Colonic mucosa (tissue), 4 donors: ENCODE measurements around the gene TMX4. TPM values are rescaled to one million over a fixed set of nuclear protein-coding genes. Genes with fewer than 3 reads are reported as not detected.

Source experiments
- DNase-seq: peaks from one replicate; pipeline ENCODE4 v3.0.0-alpha.2; 2020
- H3K27ac ChIP-seq: fragments of 200-600 bp; one replicate; pipeline ENCODE4 v1.8.0; 2021
- H3K27me3 ChIP-seq: fragments of 200-600 bp; one replicate; pipeline ENCODE4 v1.8.0; 2021
- H3K36me3 ChIP-seq: fragments of 200-600 bp; one replicate; pipeline ENCODE4 v1.8.0; 2021
- H3K4me1 ChIP-seq: fragments of 200-600 bp; one replicate; pipeline ENCODE4 v1.8.0; 2021; ENCODE audit warnings: mild to moderate bottlenecking
- H3K4me3 ChIP-seq: fragments of 200-600 bp; one replicate; pipeline ENCODE4 v1.8.0; 2021
- H3K9ac ChIP-seq, 2 donors: one replicate each; pipeline ENCODE4 v1.7.0; 2013; ENCODE audit warnings: control low read depth in 2 of 2, low read depth in 2 of 2, low read length in 2 of 2
- H3K9me3 ChIP-seq: fragments of 200-600 bp; one replicate; pipeline ENCODE4 v1.8.0; 2021
- intact Hi-C: fragments of 100-400 bp; cut with DNase I; formaldehyde crosslinking; loops from one replicate; pipeline ENCODE4 v1.14.1; 2022
- total RNA-seq, 2 donors: library from RNA; stranded (reverse); fragmentation: NEBNext Ultra II Directional in 1 of 2; extraction: Animal tissue kit (Norgen Biotek cat#: 25700) in 1 of 2; gene quantifications; one replicate each; pipeline ENCODE4 v1.2.1, GENCODE V29; 2021
- TF ChIP-seq, protein P1 (sequence below): fragments of 200-600 bp; IDR thresholded peaks from one replicate; pipeline ENCODE4 v1.8.0; 2022; ENCODE audit warnings: antibody characterized with exemption, mild to moderate bottlenecking
- donor health status: healthy.
- donor health status: DM: no; HTN: no; CAD: no.
- donor health status: DM: no; HTN: no; CAD: no.

Gene TMX4
- total RNA-seq, 2 donors from 2014 or later: 26.5 to 28.0 TPM

DNA sequence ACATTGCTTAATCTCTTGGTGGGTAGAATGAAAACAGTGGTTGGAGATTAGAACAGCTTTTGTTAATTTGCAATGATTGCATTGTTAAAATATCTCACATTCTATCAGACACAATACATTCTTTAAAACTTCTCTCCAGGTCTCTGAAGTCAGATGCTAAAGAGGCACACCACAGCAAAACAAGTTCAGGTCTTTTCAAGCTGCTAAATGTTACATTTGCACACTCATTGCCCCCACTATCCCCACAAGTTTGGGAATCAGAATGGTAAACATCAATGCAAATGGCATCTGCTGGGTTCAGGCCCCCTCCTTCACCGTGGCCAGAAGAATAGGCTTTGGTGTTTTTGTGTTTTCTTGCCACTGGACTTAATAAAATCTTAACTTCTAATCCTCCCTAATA is 69.2 kb downstream of the TMX4 start:
- no peaks in the 10 kb centered on the region for H3K27me3 ChIP-seq
- no peaks in the 10 kb centered on the region for H3K36me3 ChIP-seq
- DNase-seq: no peak
- intact Hi-C loops: no loop called here
- H3K9me3 ChIP-seq: peaks cover 5% of the 10 kb centered on the region
- H3K4me3 ChIP-seq: no peak overlapping the region
- TF ChIP-seq, protein P1, sequence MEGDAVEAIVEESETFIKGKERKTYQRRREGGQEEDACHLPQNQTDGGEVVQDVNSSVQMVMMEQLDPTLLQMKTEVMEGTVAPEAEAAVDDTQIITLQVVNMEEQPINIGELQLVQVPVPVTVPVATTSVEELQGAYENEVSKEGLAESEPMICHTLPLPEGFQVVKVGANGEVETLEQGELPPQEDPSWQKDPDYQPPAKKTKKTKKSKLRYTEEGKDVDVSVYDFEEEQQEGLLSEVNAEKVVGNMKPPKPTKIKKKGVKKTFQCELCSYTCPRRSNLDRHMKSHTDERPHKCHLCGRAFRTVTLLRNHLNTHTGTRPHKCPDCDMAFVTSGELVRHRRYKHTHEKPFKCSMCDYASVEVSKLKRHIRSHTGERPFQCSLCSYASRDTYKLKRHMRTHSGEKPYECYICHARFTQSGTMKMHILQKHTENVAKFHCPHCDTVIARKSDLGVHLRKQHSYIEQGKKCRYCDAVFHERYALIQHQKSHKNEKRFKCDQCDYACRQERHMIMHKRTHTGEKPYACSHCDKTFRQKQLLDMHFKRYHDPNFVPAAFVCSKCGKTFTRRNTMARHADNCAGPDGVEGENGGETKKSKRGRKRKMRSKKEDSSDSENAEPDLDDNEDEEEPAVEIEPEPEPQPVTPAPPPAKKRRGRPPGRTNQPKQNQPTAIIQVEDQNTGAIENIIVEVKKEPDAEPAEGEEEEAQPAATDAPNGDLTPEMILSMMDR: no peak
- H3K9ac ChIP-seq: no peak overlapping the region
- H3K27ac ChIP-seq: no peak overlapping the region
- H3K4me1 ChIP-seq: no peaks in the 10 kb centered on the region

DNA sequence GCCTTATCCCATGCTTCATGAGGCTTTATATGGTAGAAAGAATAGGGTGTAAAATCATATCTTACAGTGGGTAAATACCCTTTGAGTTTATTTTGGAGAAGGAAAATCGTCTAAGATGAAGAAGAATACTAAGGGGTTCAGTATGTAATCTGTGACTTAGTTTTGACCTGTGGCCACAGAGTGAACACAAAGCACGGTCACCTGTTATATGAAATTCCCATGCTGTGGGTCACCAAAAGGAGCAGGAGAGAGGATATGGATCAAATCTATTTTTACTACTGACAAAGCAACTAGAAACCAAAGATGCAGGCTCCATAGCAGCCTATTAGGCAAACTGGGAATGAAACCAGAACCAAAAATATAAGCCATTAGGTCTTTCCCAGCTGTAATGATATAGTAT is 75.7 kb downstream of the TMX4 start:
- Histone ChIP-seq H3K9ac (no peak overlapping the region), H3K4me1 (no peaks in the 10 kb centered on the region), H3K27ac (no peak overlapping the region), H3K4me3 (no peak overlapping the region), H3K27me3 (no peaks in the 10 kb centered on the region), H3K36me3 (no peaks in the 10 kb centered on the region), H3K9me3 (peaks cover 5% of the 10 kb centered on the region)
- intact Hi-C loops: no loop called here
- DNase-seq: no peak
- TF ChIP-seq, protein P1: no peak

DNA sequence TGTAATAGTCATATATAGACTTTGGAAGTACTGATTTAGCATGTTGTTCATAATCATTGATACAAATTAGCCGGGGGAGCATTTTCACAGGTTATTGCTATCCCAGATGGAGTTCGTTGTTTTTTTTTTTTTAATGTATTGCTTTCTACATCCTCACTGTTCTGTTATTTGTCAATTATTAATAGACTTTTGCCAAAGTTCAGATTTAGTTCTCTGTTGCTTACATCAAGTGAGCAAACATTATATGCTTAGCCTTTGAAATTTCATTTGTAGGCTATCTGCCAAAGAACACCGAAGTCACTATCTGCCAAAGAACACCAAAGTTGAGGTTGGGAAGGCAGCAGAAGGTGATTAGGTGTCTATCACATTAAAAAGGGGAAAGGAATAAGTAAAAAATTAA is 79.2 kb downstream of the TMX4 start, which contains the start of gene HAO1:
Gene HAO1 (minus strand): TSS at position 118 of the 400 bp plus-strand sequence. CDS start 36 bp downstream, at position 82.
- Histone ChIP-seq H3K4me1 (no peaks in the 10 kb centered on the region), H3K36me3 (no peaks in the 10 kb centered on the region), H3K9ac (no peak within 1 kb of the TSS), H3K4me3 (no peak within 1 kb of the TSS), H3K27me3 (no peaks in the 10 kb centered on the region), H3K9me3 (no peaks in the 10 kb centered on the region), H3K27ac (no peak within 1 kb of the TSS)
- TF ChIP-seq, protein P1: no peak
- intact Hi-C loops: no loop called here
- no peak for DNase-seq

DNA sequence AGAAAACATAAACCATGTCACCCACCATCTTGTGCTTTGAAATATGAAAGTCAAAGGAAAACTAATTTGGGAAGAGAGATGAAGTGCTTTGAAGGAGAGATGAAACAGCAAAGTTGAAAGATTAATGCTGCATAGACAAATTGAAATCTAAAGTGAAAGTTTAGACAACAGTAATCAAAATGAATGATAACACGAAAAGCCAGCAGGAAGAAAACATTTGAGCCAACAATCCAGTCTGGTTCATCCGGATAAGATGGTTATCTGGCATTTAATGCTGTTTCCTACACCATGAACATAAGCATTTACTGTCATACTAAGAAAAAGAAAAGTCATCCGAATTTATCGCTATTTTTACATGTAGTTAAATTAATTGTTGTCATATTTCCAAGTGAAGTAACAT is 79.9 kb downstream of the TMX4 start:
- DNase-seq: no peak
- Histone ChIP-seq H3K9ac (no peak overlapping the region), H3K4me3 (no peak overlapping the region), H3K36me3 (no peaks in the 10 kb centered on the region), H3K27ac (no peak overlapping the region), H3K4me1 (no peaks in the 10 kb centered on the region), H3K27me3 (no peaks in the 10 kb centered on the region), H3K9me3 (no peaks in the 10 kb centered on the region)
- intact Hi-C loops: loop anchor here (10.0 kb wide), 1 partner anchor 785 kb away; no protein-coding TSS in a partner anchor
- TF ChIP-seq, protein P1: no peak

DNA sequence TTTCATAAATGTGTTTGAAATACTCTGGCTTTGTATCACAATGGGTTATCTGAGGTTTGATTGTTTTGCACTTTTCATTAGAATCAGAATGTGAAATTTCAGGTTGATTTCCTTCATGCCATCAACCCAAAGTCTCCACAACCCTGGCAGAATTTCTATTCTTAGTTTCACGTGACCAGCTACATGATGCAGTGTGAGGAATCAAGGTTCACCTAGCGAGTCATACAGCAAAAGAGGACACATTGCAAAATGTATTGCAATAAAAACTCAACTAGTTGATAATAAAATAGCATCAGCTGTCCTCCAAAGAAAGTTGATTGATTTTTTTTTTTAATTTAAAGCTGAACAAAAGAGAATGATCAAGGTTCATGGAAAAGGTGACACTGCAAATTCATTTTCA is 81.5 kb downstream of the TMX4 start:
- intact Hi-C loops: loop anchor here (10.0 kb wide), 1 partner anchor 787 kb away; no protein-coding TSS in a partner anchor

More for the DNA sequence above, 81.5 kb downstream of the TMX4 start:
- TF ChIP-seq, protein P1: no peak
- Histone ChIP-seq H3K36me3 (no peaks in the 10 kb centered on the region), H3K9me3 (no peaks in the 10 kb centered on the region), H3K27ac (no peak overlapping the region), H3K4me3 (no peak overlapping the region), H3K4me1 (no peaks in the 10 kb centered on the region), H3K27me3 (no peaks in the 10 kb centered on the region), H3K9ac (no peak overlapping the region)
- DNase-seq: no peak
